Immature natural killer cell (primary cell): ENCODE results near the gene PRR7. TPM values are rescaled to one million over a fixed set of nuclear protein-coding genes. Genes with fewer than 3 reads are reported as not detected.
A peak's percentile ranks its signal among the peaks of the same experiment; 100 is the strongest.

Experiments
- DNase-seq, 3 donors: peaks; one replicate each; pipeline ENCODE4 v3.0.0; 2022; ENCODE audit warnings: mixed read lengths in 1 of 3
- H3K27ac Mint-ChIP-seq, 6 donors: one replicate each; pipeline ENCODE4 v1.8.0; 2020; ENCODE audit warnings: mixed read lengths in 6 of 6, mild to moderate bottlenecking in 5 of 6, inconsistent platforms in 4 of 6, moderate library complexity in 3 of 6
- H3K27me3 Mint-ChIP-seq, 3 donors: one replicate each; pipeline ENCODE4 v1.8.0; 2020 to 2021; ENCODE audit warnings: low read depth in 3 of 3, mild to moderate bottlenecking in 3 of 3, mixed read lengths in 3 of 3, moderate library complexity in 3 of 3, inconsistent platforms in 1 of 3
- H3K36me3 Mint-ChIP-seq, 3 donors: one replicate each; pipeline ENCODE4 v1.8.0; 2020; ENCODE audit warnings: mixed read lengths in 3 of 3, inconsistent platforms in 2 of 3, mild to moderate bottlenecking in 2 of 3
- H3K4me1 Mint-ChIP-seq, 2 donors: one replicate each; pipeline ENCODE4 v1.8.0; 2020; ENCODE audit warnings: inconsistent platforms in 2 of 2, mild to moderate bottlenecking in 2 of 2, mixed read lengths in 2 of 2, moderate library complexity in 1 of 2
- H3K4me3 Mint-ChIP-seq, 5 donors: one replicate each; pipeline ENCODE4 v1.8.0; 2020; ENCODE audit warnings: mild to moderate bottlenecking in 5 of 5, mixed read lengths in 5 of 5, inconsistent platforms in 3 of 5, moderate library complexity in 3 of 5
- H3K9me3 Mint-ChIP-seq, 6 donors: one replicate each; pipeline ENCODE4 v1.8.0; 2020; ENCODE audit warnings: mild to moderate bottlenecking in 6 of 6, mixed read lengths in 6 of 6, inconsistent platforms in 4 of 6, moderate library complexity in 3 of 6
- polyA plus RNA-seq, 3 donors: library from polyadenylated mRNA; unstranded; fragments of 300-500 nt; fragmentation: Illumina TruSeq; gene quantifications; one replicate each; pipeline ENCODE4 v1.2.3, GENCODE V29; 2021

The PRR7 gene
- polyA plus RNA-seq, 3 donors from 2014 or later: 9.6 to 25.4 (median 17.5) TPM

DNA sequence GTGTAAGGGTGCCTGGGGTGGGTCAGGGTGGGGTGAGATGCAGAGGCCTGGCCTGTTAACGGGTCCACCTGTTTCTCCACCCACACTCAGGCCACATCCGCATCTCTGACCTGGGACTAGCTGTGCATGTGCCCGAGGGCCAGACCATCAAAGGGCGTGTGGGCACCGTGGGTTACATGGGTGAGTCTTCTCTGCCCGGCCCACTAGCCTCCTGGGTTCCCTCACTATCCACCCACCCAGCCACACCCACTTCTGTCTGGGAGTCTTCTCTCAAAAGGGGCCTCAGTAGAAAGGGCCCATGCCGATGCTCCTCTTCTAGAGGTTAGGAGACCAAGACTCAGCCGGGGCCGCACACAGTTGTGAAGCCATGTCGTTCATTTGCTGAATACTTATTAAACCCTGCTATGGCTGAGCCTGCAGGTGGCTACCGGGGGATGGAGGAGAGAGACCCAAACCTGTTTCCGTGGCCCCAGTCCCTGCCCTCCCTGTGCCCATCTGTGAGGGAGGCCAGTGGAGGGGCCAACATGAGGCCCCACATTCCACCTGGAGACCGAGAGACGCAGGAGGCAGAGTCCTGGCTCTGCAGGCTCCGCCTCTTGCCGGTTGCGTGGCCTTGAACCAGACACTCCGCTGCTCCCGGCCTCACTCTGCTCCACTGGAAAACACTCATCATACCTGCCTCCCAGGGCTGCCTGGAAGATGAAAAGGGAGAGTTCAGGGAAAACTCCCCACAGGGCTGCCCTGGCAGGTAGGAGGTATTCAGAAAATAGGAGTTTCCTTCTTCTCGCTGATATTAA lies 11.5 kb upstream of the PRR7 start:
- peaks cover 4 to 13% (median 5%) of the 10 kb centered on the region in 3 donors for H3K27me3 Mint-ChIP-seq
- peak overlapping the region in 4 of 5 donors; percentile 53 to 73 (median 64) for H3K4me3 Mint-ChIP-seq
- peaks cover 13 to 49% (median 21%) of the 10 kb centered on the region in 3 donors for H3K36me3 Mint-ChIP-seq
- DNase-seq: peak; percentile 49 to 51 (median 50)
- peaks cover 68 to 79% of the 10 kb centered on the region in 2 donors for H3K4me1 Mint-ChIP-seq
- no peaks in the 10 kb centered on the region for H3K9me3 Mint-ChIP-seq
- peak overlapping the region; percentile 22 to 83 (median 73) for H3K27ac Mint-ChIP-seq

- peaks cover 4 to 9% (median 5%) of the 10 kb centered on the region in 3 donors for H3K27me3 Mint-ChIP-seq
- no peak for DNase-seq
- no peaks in the 10 kb centered on the region for H3K9me3 Mint-ChIP-seq
- H3K36me3 Mint-ChIP-seq: peaks cover 13 to 53% (median 21%) of the 10 kb centered on the region in 3 donors
- H3K4me1 Mint-ChIP-seq: peaks cover 59 to 73% of the 10 kb centered on the region in 2 donors
- H3K27ac Mint-ChIP-seq: peak overlapping the region in 1 of 6 donors; percentile 72
- no peak overlapping the region for H3K4me3 Mint-ChIP-seq
Observed at GRCh38 chr5:177435847-177436536, 10.6 kb upstream of the PRR7 start.

GRCh38 chr5:177437623-177438022 lies 9.0 kb upstream of the PRR7 start:
- Mint-ChIP-seq H3K27ac (peak overlapping the region in 3 of 6 donors; percentile 48 to 57 (median 55)), H3K4me3 (no peak overlapping the region)

GRCh38 chr5:177438468-177438867 lies 8.1 kb upstream of the PRR7 start:
- Mint-ChIP-seq H3K27ac (peak overlapping the region in 4 of 6 donors; percentile 34 to 84 (median 49)), H3K9me3 (no peaks in the 10 kb centered on the region), H3K4me3 (no peak overlapping the region), H3K4me1 (peaks cover 41 to 52% of the 10 kb centered on the region in 2 donors), H3K27me3 (peaks cover 0 to 3% (median 1%) of the 10 kb centered on the region in 3 donors), H3K36me3 (peaks cover 13 to 54% (median 21%) of the 10 kb centered on the region in 3 donors)
- DNase-seq: no peak

More at GRCh38 chr5:177437623-177438022, 9.0 kb upstream of the PRR7 start:
- Mint-ChIP-seq H3K36me3 (peaks cover 13 to 54% (median 21%) of the 10 kb centered on the region in 3 donors), H3K9me3 (no peaks in the 10 kb centered on the region), H3K4me1 (peaks cover 48 to 59% of the 10 kb centered on the region in 2 donors), H3K27me3 (peaks cover 0 to 3% (median 1%) of the 10 kb centered on the region in 3 donors)
- no peak for DNase-seq

DNA sequence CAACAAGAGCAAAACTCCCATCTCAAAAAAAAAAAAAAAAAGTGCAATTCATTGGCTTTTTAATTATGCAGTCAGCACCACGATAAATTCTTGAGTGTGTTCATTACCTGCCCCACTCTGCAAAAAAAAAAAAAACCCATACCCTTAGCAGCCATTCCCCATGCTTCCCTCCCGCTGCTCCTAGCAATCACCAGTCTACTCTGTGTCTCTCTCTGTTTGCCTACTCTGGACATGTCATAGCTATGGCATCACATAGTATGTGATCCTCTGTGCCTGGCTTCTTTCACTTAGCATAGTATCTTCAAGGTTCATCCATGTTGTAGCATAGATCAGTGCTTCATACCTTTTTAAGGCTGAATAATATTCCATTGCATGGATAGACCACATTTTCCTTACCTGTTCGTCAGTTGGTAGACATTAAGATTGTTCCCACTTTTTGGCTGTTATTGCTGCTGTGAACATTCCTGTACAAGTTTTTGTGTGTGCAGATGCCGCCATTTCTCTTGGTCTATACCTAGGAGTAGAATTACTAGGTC lies 7.0 kb upstream of the PRR7 start:
- H3K27ac Mint-ChIP-seq: peak overlapping the region; percentile 64 to 84 (median 70)
- DNase-seq: no peak
- peaks cover 9 to 50% (median 21%) of the 10 kb centered on the region in 3 donors for H3K36me3 Mint-ChIP-seq
- no peaks in the 10 kb centered on the region for H3K9me3 Mint-ChIP-seq
- peaks cover 0 to 1% (median 0%) of the 10 kb centered on the region in 3 donors for H3K27me3 Mint-ChIP-seq
- H3K4me3 Mint-ChIP-seq: no peak overlapping the region
- peaks cover 41 to 47% of the 10 kb centered on the region in 2 donors for H3K4me1 Mint-ChIP-seq

DNA sequence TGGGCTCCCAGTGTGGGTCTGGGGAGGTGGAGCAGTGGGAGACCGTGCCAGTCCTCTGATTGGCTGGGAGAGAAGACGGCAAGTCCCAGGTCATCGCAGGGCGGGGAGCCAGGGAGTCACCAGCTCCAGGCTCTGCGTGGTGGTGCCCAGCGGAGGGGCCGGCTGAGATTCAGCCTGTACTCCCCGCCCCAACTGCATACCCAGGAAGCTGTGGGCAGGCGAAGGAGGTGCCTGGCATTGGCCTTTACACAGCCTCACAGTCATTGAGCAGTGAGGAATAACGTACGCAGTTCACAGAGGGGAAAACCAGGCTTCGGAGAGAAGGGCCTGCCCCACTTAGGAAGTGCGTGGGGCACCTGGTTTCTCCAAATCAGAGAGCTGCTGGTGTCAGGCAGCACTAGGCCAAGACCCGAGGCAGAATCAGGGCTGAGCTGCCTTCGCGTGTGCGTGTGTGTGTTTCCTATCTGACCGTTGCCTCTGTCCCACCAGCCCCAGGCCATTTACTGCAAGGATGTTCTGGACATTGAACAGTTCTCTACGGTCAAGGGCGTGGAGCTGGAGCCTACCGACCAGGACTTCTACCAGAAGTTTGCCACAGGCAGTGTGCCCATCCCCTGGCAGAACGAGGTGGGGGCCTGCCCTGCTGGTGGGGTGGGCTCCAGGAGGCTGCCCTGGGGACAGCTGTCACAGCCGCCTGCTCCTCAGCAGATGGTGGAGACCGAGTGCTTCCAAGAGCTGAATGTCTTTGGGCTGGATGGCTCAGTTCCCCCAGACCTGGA lies 6.2 kb upstream of the PRR7 start:
- H3K9me3 Mint-ChIP-seq: no peaks in the 10 kb centered on the region
- H3K4me3 Mint-ChIP-seq: no peak overlapping the region
- DNase-seq: no peak
- H3K27me3 Mint-ChIP-seq: peaks cover 0 to 6% (median 4%) of the 10 kb centered on the region in 3 donors
- H3K4me1 Mint-ChIP-seq: peaks cover 43 to 47% of the 10 kb centered on the region in 2 donors
- peak overlapping the region; percentile 64 to 84 (median 70) for H3K27ac Mint-ChIP-seq
- H3K36me3 Mint-ChIP-seq: peaks cover 9 to 44% (median 21%) of the 10 kb centered on the region in 3 donors

DNA sequence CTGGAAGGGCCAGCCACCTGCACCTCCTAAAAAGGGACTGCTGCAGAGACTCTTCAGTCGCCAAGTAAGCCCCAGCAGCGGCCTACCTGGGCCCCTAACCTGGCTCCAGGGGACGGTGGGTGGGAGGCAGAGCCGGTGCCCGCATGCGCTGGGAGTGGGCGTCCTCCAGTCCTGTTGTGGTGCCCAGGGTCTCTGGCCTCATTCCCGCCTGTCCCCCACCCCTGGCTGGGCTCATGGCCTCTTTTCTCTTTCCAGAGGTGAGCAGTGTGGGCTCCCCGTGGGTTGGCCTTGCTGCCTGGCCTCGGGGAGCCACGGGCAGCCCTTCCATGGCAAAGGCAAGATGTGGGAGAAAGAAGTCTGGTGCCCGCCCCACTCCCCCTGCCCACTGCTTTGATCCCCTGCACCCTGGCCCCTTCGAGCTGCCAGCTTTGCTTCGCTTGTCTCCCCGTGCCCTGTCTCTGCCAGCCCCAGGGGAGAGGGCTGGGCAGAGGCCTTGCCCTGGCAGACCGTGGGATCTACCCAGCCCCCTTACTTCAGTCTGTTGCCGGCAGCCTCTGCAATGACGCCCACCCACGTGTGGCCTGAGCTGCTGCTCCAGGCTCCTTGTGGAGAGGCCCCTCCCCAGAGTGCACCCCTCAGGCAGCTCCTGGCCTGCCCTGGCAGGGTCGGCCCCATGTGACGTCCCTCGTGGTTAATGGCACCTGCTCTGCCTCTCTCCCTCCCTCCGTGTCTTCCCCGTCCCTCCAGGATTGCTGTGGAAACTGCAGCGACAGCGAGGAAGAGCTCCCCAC lies 5.4 kb upstream of the PRR7 start:
- H3K9me3 Mint-ChIP-seq: no peaks in the 10 kb centered on the region
- H3K4me1 Mint-ChIP-seq: peaks cover 49 to 51% of the 10 kb centered on the region in 2 donors
- peak overlapping the region in 2 of 6 donors; percentile 34 to 35 for H3K27ac Mint-ChIP-seq
- H3K27me3 Mint-ChIP-seq: peaks cover 4 to 14% (median 10%) of the 10 kb centered on the region in 3 donors
- DNase-seq: no peak
- H3K4me3 Mint-ChIP-seq: no peak overlapping the region
- peaks cover 9 to 38% (median 21%) of the 10 kb centered on the region in 3 donors for H3K36me3 Mint-ChIP-seq

- Mint-ChIP-seq H3K27me3 (peaks cover 4 to 14% (median 12%) of the 10 kb centered on the region in 3 donors), H3K4me1 (peaks cover 46 to 48% of the 10 kb centered on the region in 2 donors), H3K4me3 (no peak overlapping the region)
Observed at GRCh38 chr5:177442066-177442826, 4.4 kb upstream of the PRR7 start.

GRCh38 chr5:177443144-177443983 lies 3.2 kb upstream of the PRR7 start:
- peak overlapping the region in 4 of 6 donors; percentile 54 to 97 (median 75) for H3K27ac Mint-ChIP-seq
- H3K4me1 Mint-ChIP-seq: peaks cover 48 to 50% of the 10 kb centered on the region in 2 donors
- H3K4me3 Mint-ChIP-seq: no peak overlapping the region
- peaks cover 12 to 16% (median 14%) of the 10 kb centered on the region in 3 donors for H3K27me3 Mint-ChIP-seq
- H3K9me3 Mint-ChIP-seq: no peaks in the 10 kb centered on the region
- DNase-seq: no peak
- H3K36me3 Mint-ChIP-seq: peaks cover 5 to 22% (median 9%) of the 10 kb centered on the region in 3 donors

More at GRCh38 chr5:177442066-177442826, 4.4 kb upstream of the PRR7 start:
- Mint-ChIP-seq H3K9me3 (no peaks in the 10 kb centered on the region), H3K36me3 (peaks cover 9 to 31% (median 13%) of the 10 kb centered on the region in 3 donors), H3K27ac (peak overlapping the region in 2 of 6 donors; percentile 21 to 61)
- no peak for DNase-seq

- Mint-ChIP-seq H3K9me3 (no peaks in the 10 kb centered on the region), H3K4me3 (peak overlapping the region in 4 of 5 donors; percentile 6 to 88 (median 80)), H3K27me3 (peaks cover 14 to 20% (median 16%) of the 10 kb centered on the region in 3 donors), H3K36me3 (peaks cover 4 to 16% (median 7%) of the 10 kb centered on the region in 3 donors), H3K27ac (peak overlapping the region; percentile 84 to 97 (median 91)), H3K4me1 (peaks cover 45 to 49% of the 10 kb centered on the region in 2 donors)
- no peak for DNase-seq
Observed at GRCh38 chr5:177444106-177445051, 2.2 kb upstream of the PRR7 start.
